GM12873 (cell line): Measurements from ENCODE around the gene NAGS.

Experiments
- CTCF ChIP-seq: IDR thresholded peaks from 2 replicates; pipeline ENCODE4 v1.5.1; 2012; ENCODE audit warnings: low read depth, mild to moderate bottlenecking, moderate library complexity, low read length, control low read depth; ENCODE audit not compliant: insufficient read depth; ENCODE audit errors: missing control alignments

NAGS gene

GRCh38 chr17:44029736-44030135 is 25.3 kb downstream of the NAGS start:
- no peak for TF ChIP-seq CTCF

- no peak for TF ChIP-seq CTCF
Observed at GRCh38 chr17:44030482-44030881, 26.1 kb downstream of the NAGS start.

- TF ChIP-seq CTCF = no peak
Observed at GRCh38 chr17:44033861-44034408, 29.5 kb downstream of the NAGS start.

GRCh38 chr17:44037471-44037870 is 33.0 kb downstream of the NAGS start:
- TF ChIP-seq CTCF = no peak

GRCh38 chr17:44038604-44039011 is 34.2 kb downstream of the NAGS start:
- no peak for TF ChIP-seq CTCF

GRCh38 chr17:44039829-44040635 is 35.6 kb downstream of the NAGS start:
- TF ChIP-seq CTCF = no peak

GRCh38 chr17:44043272-44043696 is 38.9 kb downstream of the NAGS start:
- no peak for TF ChIP-seq CTCF
